ENCODE measurements around the gene MYL12B. TPM values are rescaled to one million over a fixed set of nuclear protein-coding genes. Genes with fewer than 3 reads are reported as not detected.
A peak's percentile ranks its signal among the peaks of the same experiment; 100 is the strongest.

MYL12B gene
- total RNA-seq, 1 donor from 2014 or later: 230 TPM

DNA sequence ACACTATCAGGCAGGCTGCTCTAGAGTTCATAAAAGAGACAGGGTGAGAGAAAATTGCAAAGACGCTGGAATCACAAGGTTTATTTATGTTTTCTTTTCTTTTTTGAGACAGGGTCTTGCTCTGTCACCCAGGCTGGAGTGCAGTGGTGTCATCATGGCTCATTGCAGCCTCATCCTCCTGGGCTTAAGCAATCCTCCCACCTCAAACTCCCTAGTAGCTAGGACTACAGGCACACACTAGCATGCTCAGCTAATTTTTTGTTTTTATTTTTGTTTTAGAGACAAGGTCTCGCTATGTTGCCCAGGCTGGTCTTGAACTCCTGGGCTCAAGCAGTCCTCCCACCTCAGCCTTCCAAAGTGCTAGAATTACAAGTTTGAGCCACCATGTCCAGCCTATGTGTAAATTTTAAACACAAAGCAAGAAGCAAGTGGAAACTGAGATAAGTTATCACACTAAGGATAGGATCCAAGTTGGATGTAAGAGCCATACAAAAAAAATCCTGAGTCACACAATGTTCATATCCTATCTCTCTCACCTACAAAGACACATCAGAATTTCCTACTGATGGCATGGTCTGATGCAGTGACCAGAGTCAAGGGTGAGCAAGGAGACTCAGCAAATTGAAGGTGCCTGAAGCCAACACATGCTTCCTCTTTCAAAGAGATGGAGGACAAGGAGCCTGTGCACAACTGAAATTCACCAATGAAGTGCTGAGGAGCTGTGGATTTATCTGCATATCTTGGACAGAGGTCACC lies 31.4 kb downstream of the MYL12B start:
- peaks cover 8% of the 10 kb centered on the region for H3K36me3 Mint-ChIP-seq (ENCODE audit: unreplicated experiment)
- H3K27me3 Mint-ChIP-seq (ENCODE audit: unreplicated experiment): no peaks in the 10 kb centered on the region
- H3K4me1 Mint-ChIP-seq (ENCODE audit: unreplicated experiment): peaks cover 2% of the 10 kb centered on the region
- no peak overlapping the region for H3K4me3 Mint-ChIP-seq (ENCODE audit: unreplicated experiment)
- H3K27ac Mint-ChIP-seq (ENCODE audit: unreplicated experiment): no peak overlapping the region
- TF ChIP-seq, protein P1, sequence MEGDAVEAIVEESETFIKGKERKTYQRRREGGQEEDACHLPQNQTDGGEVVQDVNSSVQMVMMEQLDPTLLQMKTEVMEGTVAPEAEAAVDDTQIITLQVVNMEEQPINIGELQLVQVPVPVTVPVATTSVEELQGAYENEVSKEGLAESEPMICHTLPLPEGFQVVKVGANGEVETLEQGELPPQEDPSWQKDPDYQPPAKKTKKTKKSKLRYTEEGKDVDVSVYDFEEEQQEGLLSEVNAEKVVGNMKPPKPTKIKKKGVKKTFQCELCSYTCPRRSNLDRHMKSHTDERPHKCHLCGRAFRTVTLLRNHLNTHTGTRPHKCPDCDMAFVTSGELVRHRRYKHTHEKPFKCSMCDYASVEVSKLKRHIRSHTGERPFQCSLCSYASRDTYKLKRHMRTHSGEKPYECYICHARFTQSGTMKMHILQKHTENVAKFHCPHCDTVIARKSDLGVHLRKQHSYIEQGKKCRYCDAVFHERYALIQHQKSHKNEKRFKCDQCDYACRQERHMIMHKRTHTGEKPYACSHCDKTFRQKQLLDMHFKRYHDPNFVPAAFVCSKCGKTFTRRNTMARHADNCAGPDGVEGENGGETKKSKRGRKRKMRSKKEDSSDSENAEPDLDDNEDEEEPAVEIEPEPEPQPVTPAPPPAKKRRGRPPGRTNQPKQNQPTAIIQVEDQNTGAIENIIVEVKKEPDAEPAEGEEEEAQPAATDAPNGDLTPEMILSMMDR (IDR thresholded peaks at IDR 0.05): no peak
- no peak for DNase-seq (ENCODE audit: extremely low spot score, unreplicated experiment)
- H3K9me3 Mint-ChIP-seq (ENCODE audit: unreplicated experiment): peaks cover 34% of the 10 kb centered on the region

DNA sequence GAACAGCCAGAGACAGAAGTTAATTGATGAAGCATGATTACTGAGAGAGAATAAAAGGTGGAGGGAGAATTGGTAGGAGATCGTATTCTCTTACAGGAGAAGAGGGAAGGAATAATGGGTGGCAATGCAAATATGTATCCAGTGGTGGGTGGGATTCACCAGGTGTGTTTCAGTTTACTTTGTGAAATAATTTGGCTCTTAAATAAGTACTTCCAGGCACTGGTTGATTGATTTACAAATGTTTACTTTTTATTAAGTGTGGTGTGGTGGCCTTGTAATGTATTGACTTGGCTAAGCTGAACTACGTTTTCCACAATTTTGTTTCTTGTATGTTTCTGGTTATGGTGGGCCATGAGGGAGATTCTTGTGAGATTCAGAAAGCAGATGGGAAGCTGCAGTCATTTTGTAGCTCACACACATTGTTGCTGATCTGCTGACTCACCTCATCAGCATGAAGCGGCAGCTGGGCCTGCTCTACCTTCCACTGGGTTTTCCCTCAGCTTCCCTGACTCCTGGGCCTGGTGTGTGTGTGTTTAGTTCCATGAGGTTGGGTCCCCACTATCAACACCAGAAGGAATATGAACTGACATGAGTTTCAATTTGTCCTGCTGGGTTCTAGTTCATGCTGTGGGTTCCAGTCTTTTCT lies 32.6 kb downstream of the MYL12B start:
- H3K4me3 Mint-ChIP-seq (ENCODE audit: unreplicated experiment): no peak overlapping the region
- H3K36me3 Mint-ChIP-seq (ENCODE audit: unreplicated experiment): peaks cover 8% of the 10 kb centered on the region
- H3K9me3 Mint-ChIP-seq (ENCODE audit: unreplicated experiment): peaks cover 31% of the 10 kb centered on the region
- H3K4me1 Mint-ChIP-seq (ENCODE audit: unreplicated experiment): peaks cover 2% of the 10 kb centered on the region
- TF ChIP-seq, protein P1 (IDR thresholded peaks at IDR 0.05): no peak
- peaks cover 4% of the 10 kb centered on the region for H3K27me3 Mint-ChIP-seq (ENCODE audit: unreplicated experiment)
- no peak overlapping the region for H3K27ac Mint-ChIP-seq (ENCODE audit: unreplicated experiment)
- DNase-seq (ENCODE audit: extremely low spot score, unreplicated experiment): no peak

DNA sequence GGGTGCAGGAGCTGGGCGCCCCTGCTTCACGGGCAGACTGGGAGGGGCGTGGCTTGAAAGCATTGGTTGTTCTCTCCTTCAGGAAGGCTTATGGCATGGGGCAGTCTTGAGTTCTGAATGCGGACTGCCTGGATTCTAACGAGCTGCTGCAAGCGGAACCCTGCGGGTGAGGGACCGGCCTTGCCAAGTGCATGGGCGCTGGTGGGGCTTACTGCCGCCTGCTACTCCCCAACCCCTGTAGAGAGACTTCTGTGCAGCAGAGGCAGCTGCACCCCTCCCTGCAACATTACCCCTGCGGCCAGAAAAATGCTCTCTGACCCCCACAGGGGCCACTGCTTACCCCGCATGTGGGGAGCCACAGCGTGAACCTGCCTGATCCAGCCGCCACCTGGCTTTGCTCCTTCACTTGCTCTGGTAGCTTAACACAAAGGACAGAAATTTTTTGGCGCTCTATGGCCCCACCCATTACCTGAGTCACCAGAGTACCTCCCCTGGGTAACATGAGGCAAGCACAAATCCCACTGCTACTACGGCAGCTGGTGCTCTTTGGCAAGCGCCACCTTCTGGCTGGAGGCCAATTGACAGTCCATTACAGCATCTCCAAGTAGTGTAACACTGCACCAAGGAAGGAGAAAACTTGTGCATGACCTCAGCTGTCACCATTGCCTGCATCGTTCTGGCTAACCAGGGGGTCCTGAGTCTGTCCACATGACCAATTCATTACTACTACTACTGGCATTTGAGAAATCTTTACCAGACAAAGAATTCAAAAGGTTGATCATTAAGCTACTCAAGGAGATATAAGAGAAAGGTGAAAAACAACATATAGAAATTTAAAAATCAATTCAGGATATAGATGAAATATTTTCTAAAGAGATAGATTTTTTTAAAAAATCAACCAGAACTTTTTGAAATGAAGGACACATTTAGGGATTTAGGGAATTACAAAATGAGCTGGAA lies 35.4 kb downstream of the MYL12B start:
- Mint-ChIP-seq H3K27me3 (ENCODE audit: unreplicated experiment) (peaks cover 22% of the 10 kb centered on the region), H3K27ac (ENCODE audit: unreplicated experiment) (peak overlapping the region; percentile 72), H3K4me1 (ENCODE audit: unreplicated experiment) (peaks cover 2% of the 10 kb centered on the region), H3K36me3 (ENCODE audit: unreplicated experiment) (peaks cover 3% of the 10 kb centered on the region), H3K9me3 (ENCODE audit: unreplicated experiment) (peaks cover 19% of the 10 kb centered on the region), H3K4me3 (ENCODE audit: unreplicated experiment) (peak overlapping the region; percentile 88)
- peak; percentile 91 for DNase-seq (ENCODE audit: extremely low spot score, unreplicated experiment)
- TF ChIP-seq, protein P1 (IDR thresholded peaks at IDR 0.05): peak; percentile 68

DNA sequence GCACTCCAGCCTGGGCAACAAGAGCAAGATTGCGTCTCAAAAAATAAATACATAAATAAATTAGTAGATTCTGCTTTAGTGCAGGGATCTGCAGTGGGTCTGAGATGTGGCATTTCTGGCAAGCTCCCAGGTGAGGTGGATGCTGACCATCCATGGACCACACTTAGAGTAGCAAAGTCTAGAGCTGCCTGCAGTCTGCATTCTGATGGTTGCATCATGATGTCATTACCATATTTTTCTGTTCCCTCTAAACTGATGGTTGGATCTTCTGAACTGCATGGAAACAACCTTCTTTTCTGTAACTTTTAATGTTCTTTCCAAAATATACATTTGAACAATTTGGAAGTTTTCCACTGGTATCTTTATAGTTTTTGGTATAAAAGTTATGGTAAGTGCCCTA lies 42.9 kb downstream of the MYL12B start:
- Mint-ChIP-seq H3K36me3 (ENCODE audit: unreplicated experiment) (no peaks in the 10 kb centered on the region), H3K27me3 (ENCODE audit: unreplicated experiment) (peaks cover 15% of the 10 kb centered on the region), H3K9me3 (ENCODE audit: unreplicated experiment) (peaks cover 4% of the 10 kb centered on the region), H3K27ac (ENCODE audit: unreplicated experiment) (no peak overlapping the region), H3K4me3 (ENCODE audit: unreplicated experiment) (no peak overlapping the region), H3K4me1 (ENCODE audit: unreplicated experiment) (peaks cover 6% of the 10 kb centered on the region)
- no peak for DNase-seq (ENCODE audit: extremely low spot score, unreplicated experiment)
- TF ChIP-seq, protein P1 (IDR thresholded peaks at IDR 0.05): no peak

Measured in osteocyte (in vitro differentiated cells).